OCI-LY7 (cell line): Measurements from ENCODE around the gene HTT. TPM values are rescaled to one million over a fixed set of nuclear protein-coding genes. Genes with fewer than 3 reads are reported as not detected.

ENCODE experiments used
- BruUV-seq: library from RNA; stranded (reverse); fragments of 400-500 nt; replicated peaks from 2 replicates; lab custom pipeline; 2021; lab: Mats Ljungman, UMichigan
- CTCF ChIA-PET: fragments of 300-600 bp; sonication (Branson Sonifier 250); formaldehyde crosslinking; loops from one replicate; lab custom pipeline; 2022; ENCODE audit warnings: antibody characterized with exemption; ENCODE audit not compliant: unreplicated experiment; lab: Charles Lee
- POLR2A ChIA-PET: fragments of 300-600 bp; sonication (Branson Sonifier 250); formaldehyde crosslinking; loops from one replicate; lab custom pipeline; 2022; ENCODE audit warnings: antibody characterized with exemption; lab: Charles Lee
- DNase-seq: peaks from one replicate; pipeline ENCODE4 v3.0.0-alpha.2; 2015; ENCODE audit warnings: low spot score
- H2AFZ ChIP-seq: fragments of 200-600 bp; sonication (generic), shearing (Covaris generic); 2 replicates; pipeline ENCODE4 v1.6.1; 2014; ENCODE audit warnings: mild to moderate bottlenecking, antibody characterized with exemption, low read length, moderate library complexity
- H3K27ac ChIP-seq: fragments of 200-600 bp; sonication (generic); 2 replicates; pipeline ENCODE4 v1.5.1; 2014; ENCODE audit warnings: mixed run types, low read depth, mild to moderate bottlenecking, moderate library complexity, low read length, inconsistent platforms; ENCODE audit not compliant: poor library complexity, severe bottlenecking
- H3K36me3 ChIP-seq: fragments of 200-600 bp; sonication (generic); 2 replicates; pipeline ENCODE4 v1.6.1; 2014; ENCODE audit warnings: mild to moderate bottlenecking, antibody characterized with exemption, low read length, moderate library complexity, mixed read lengths; ENCODE audit not compliant: insufficient read depth
- H3K4me1 ChIP-seq: fragments of 200-600 bp; sonication (generic); 2 replicates; pipeline ENCODE4 v1.5.1; 2014; ENCODE audit warnings: mild to moderate bottlenecking, low read length; ENCODE audit not compliant: insufficient read depth, poor library complexity, severe bottlenecking
- H3K4me2 ChIP-seq: fragments of 200-600 bp; sonication (generic); 2 replicates; pipeline ENCODE4 v1.6.1; 2014; ENCODE audit warnings: mild to moderate bottlenecking, low read length
- H3K4me3 ChIP-seq: fragments of 200-600 bp; sonication (generic); 2 replicates; pipeline ENCODE4 v1.5.1; 2014; ENCODE audit warnings: mild to moderate bottlenecking, low read depth, low read length; ENCODE audit not compliant: poor library complexity, severe bottlenecking
- H3K79me2 ChIP-seq: fragments of 200-600 bp; sonication (generic); 2 replicates; pipeline ENCODE4 v1.6.1; 2016; ENCODE audit warnings: low read depth, mild to moderate bottlenecking, low read length, moderate library complexity, mixed read lengths; ENCODE audit not compliant: insufficient read depth
- H3K9me2 ChIP-seq: fragments of 200-600 bp; sonication (generic); 2 replicates; pipeline ENCODE4 v1.6.1; 2016; ENCODE audit warnings: mild to moderate bottlenecking, low read length, mixed read lengths; ENCODE audit not compliant: insufficient read depth
- H3K9me3 ChIP-seq: fragments of 200-600 bp; sonication (generic); 2 replicates; pipeline ENCODE4 v1.6.1; 2014; ENCODE audit warnings: mild to moderate bottlenecking, mixed run types, low read length, mixed read lengths
- H4K20me1 ChIP-seq: fragments of 200-600 bp; sonication (generic); 2 replicates; pipeline ENCODE4 v1.6.1; 2014; ENCODE audit warnings: mild to moderate bottlenecking, antibody characterized with exemption, low read length, moderate library complexity, mixed read lengths; ENCODE audit not compliant: insufficient read depth
- CTCF ChIP-seq: fragments of 200-600 bp; sonication (generic); conservative IDR thresholded peaks from 2 replicates; pipeline ENCODE4 v1.5.1; 2014; ENCODE audit warnings: mild to moderate bottlenecking, antibody characterized with exemption, low read length, moderate library complexity, mixed read lengths
- EZH2phosphoT487 ChIP-seq: fragments of 200-600 bp; sonication (generic); IDR thresholded peaks from 2 replicates; pipeline ENCODE4 v1.6.1; 2018; ENCODE audit warnings: low read depth, borderline replicate concordance, mild to moderate bottlenecking, mixed run types, antibody characterized with exemption, low read length, moderate library complexity, mixed read lengths
- intact Hi-C: fragments of 100-400 bp; cut with micrococcal nuclease; formaldehyde crosslinking; loops from one replicate; pipeline ENCODE4 v1.10.0; 2022; ENCODE audit not compliant: unreplicated experiment
- total RNA-seq, 2 experiments: library from RNA; depleted of rRNA in 1 of 2; stranded (reverse); fragments of >200 nt in 1 of 2; shearing (Covaris generic) in 1 of 2; gene quantifications; 2 replicates each; pipeline ENCODE4 v1.2.3, GENCODE V29; 2014 to 2022

HTT gene
- total RNA-seq, 2 experiments from 2014 or later = 36.4 to 91.3 TPM

- Histone ChIP-seq H3K4me3 (no peak overlapping the region), H3K27ac (no peak overlapping the region), H3K4me2 (no peak overlapping the region), H3K36me3 (no peaks in the 10 kb centered on the region), H3K9me3 (no peaks in the 10 kb centered on the region), H2AFZ (no peak overlapping the region), H4K20me1 (no peaks in the 10 kb centered on the region), H3K9me2 (no peaks in the 10 kb centered on the region), H3K79me2 (no peaks in the 10 kb centered on the region), H3K4me1 (no peaks in the 10 kb centered on the region)
- DNase-seq = no peak
- POLR2A ChIA-PET = no interaction called here
- no peak for TF ChIP-seq CTCF
- no peak for TF ChIP-seq EZH2phosphoT487
- no TSS peak for BruUV-seq
- intact Hi-C loops = no loop called here
- CTCF ChIA-PET = no interaction called here
These were observed 178.6 kb downstream of the HTT start for GRCh38 chr4:3252831-3253641.

DNA sequence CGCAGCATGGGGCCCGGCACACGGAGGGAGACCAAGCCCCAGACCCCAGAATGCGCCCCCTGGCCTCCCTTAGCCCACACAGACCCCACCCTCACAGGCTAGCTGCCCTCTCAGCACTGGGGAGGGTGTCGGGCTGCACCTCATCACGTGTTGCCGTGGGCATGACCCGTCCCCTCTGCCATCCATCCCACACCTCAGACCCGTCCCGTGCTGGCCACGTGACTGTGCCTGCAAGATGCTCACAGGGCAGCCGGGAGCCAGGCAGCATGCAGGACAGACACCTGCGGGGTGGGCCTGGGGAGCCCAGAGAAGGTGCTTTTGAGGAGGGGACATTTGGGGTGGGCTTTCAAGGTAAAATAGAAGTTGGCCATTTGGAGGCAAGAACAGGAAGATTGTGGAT, 179.3 kb downstream of the HTT start:
- no TSS peak for BruUV-seq
- POLR2A ChIA-PET = interaction anchor here (0.6 kb wide), 1 partner anchor 245 kb away, joined by 3 read pairs; no protein-coding TSS in a partner anchor
- DNase-seq = no peak
- TF ChIP-seq CTCF = no peak
- no peak overlapping the region for H3K4me2 ChIP-seq
- CTCF ChIA-PET = no interaction called here
- H3K9me2 ChIP-seq = no peaks in the 10 kb centered on the region
- intact Hi-C loops = no loop called here
- H3K9me3 ChIP-seq = no peaks in the 10 kb centered on the region
- H3K79me2 ChIP-seq = no peaks in the 10 kb centered on the region
- no peak overlapping the region for H2AFZ ChIP-seq
- H3K27ac ChIP-seq = no peak overlapping the region
- H3K4me1 ChIP-seq = no peaks in the 10 kb centered on the region
- H3K4me3 ChIP-seq = no peak overlapping the region
- H3K36me3 ChIP-seq = no peaks in the 10 kb centered on the region
- H4K20me1 ChIP-seq = no peaks in the 10 kb centered on the region
